Liver (tissue), 3 donors: ENCODE measurements around the gene APLN.

Experiments
- RAD21 ChIP-seq, 2 donors: IDR thresholded peaks; 2 replicates each; pipeline ENCODE4 v1.6.1; 2016; ENCODE audit warnings: antibody characterized with exemption in 2 of 2, mild to moderate bottlenecking in 2 of 2
- RXRA ChIP-seq, 2 donors: IDR thresholded peaks; 2 replicates each; pipeline ENCODE4 v1.6.1; 2017 to 2018; ENCODE audit warnings: antibody characterized with exemption in 2 of 2, mild to moderate bottlenecking in 1 of 2
- SP1 ChIP-seq: IDR thresholded peaks from 2 replicates; pipeline ENCODE4 v1.6.1; 2018; ENCODE audit warnings: antibody characterized with exemption, mild to moderate bottlenecking
- TAF1 ChIP-seq: conservative IDR thresholded peaks from 2 replicates; pipeline ENCODE4 v1.6.1; 2016; ENCODE audit warnings: antibody characterized with exemption, mild to moderate bottlenecking
- YY1 ChIP-seq: IDR thresholded peaks from 2 replicates; pipeline ENCODE4 v1.6.1; 2016; ENCODE audit warnings: antibody characterized with exemption, mild to moderate bottlenecking
- TF ChIP-seq, protein P1 (sequence below): fragments of 150-350 bp; IDR thresholded peaks from 2 replicates; pipeline ENCODE4 v1.5.1; 2017; ENCODE audit warnings: improper control_type of control experiment, low read depth, low read length; ENCODE audit not compliant: missing input control
- donor health status: healthy.
- donor health status: healthy.

DNA sequence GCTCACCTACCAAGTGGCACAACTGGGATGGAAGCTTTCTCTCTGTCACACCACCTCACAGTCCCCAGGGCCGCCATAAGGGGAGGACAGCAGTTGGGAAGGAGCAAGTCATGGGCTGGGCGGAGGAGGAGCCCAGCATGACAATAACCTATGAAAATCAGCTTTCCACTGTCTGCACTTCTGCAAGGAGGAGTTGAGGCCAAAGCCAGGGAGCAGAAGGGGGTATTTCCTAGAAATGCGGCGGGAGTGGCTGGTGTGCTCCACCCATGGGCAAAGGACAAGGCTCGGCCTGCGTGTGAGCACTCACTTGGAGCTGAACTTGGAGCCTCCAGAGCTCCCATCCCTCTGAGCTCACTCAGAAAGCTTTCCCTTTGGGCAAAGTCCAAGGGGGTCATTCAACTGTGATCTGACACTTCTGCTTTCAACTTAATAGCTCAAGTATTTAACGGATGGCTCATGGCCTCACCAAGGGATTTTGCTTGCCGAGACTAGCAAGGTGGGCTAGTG is 18.5 kb downstream of the APLN start:
- TF ChIP-seq, protein P1, sequence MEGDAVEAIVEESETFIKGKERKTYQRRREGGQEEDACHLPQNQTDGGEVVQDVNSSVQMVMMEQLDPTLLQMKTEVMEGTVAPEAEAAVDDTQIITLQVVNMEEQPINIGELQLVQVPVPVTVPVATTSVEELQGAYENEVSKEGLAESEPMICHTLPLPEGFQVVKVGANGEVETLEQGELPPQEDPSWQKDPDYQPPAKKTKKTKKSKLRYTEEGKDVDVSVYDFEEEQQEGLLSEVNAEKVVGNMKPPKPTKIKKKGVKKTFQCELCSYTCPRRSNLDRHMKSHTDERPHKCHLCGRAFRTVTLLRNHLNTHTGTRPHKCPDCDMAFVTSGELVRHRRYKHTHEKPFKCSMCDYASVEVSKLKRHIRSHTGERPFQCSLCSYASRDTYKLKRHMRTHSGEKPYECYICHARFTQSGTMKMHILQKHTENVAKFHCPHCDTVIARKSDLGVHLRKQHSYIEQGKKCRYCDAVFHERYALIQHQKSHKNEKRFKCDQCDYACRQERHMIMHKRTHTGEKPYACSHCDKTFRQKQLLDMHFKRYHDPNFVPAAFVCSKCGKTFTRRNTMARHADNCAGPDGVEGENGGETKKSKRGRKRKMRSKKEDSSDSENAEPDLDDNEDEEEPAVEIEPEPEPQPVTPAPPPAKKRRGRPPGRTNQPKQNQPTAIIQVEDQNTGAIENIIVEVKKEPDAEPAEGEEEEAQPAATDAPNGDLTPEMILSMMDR = no peak
- TF ChIP-seq RAD21 (IDR thresholded peaks at IDR 0.05) = no peak
- TF ChIP-seq RXRA (IDR thresholded peaks at IDR 0.05) = peak; percentile 8 to 14
- no peak for TF ChIP-seq TAF1
- TF ChIP-seq SP1 = no peak
- no peak for TF ChIP-seq YY1
